GM19395 (cell line): Measurements from ENCODE around the gene CCBE1.
"Not testable (repeated sequence)": the region's sequence is repeated elsewhere in the genome, so short reads cannot be mapped to it uniquely, and the experiment has no call there.

ENCODE experiments used
- ATAC-seq: cut with Tn5 transposase; IDR thresholded peaks from one replicate; pipeline ENCODE4 v1.9.1; 2021; ENCODE audit warnings: mild to moderate bottlenecking, moderate library complexity; ENCODE audit not compliant: unreplicated experiment

Gene CCBE1

GRCh38 chr18:59697236-59697932, at the start of gene CCBE1:
Gene CCBE1 (minus strand): TSS chr18:59697423.
- peak; percentile 78 for ATAC-seq

DNA sequence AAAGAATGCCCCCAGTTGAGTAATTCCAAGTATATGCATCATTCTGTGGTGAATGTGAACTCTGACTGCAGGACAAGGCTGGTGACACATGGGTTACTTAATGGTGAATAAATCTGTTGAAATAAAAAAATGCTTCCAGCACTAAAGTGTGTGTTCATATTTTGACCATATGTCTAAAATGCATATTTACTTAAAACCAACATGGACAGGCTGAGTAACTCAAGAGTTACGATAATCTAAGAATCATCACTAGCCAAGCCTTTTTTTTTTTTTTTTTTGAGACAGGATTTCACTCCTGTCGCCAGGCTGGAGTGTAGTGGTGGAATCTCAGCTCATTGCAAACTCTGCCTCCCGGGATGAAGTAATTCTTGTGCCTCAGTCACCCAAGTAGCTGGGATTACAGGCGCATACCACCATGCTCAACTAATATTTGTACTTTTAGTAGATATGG, 47.1 kb upstream of the CCBE1 start:
- ATAC-seq, result no peak

- no peak for ATAC-seq
Measured at GRCh38 chr18:59743566-59743965, 46.3 kb upstream of the CCBE1 start.

DNA sequence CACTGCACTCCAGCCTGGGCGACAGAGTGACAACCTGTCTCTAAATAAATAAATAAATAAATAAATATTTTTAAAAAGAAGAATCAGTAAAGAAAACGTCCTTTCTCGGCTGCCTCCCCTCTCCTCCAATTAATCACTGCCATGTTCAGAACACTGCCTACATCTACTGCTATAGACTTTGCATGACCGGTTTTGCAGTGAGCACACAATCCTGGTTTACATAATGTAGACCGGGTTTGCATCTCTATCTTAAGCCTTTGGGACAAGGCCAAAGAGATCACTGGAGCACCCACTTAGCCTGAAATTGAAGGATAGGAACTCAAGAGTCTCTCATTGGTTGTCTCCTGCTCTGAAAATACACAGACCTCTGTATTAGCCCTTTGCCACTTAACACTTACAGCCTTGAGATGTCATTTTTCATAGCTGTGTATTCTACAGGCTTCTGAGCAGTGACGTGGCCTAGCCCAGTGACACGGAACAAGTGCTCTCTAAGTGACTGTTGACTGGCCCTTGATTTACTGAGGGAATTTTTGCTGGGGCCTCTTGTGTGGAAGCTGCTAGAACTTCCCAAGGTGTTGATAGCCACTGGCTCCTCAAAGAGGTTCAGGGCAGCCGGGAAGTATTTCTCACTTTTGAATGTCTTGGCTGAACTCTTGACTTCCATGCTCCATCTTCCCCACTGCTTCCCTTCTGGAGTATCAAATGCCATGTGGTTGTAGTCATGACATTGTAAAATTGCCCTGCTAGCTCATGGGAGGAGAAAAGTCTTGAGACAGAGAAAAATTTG, 45.3 kb upstream of the CCBE1 start:
- ATAC-seq, result no peak

DNA sequence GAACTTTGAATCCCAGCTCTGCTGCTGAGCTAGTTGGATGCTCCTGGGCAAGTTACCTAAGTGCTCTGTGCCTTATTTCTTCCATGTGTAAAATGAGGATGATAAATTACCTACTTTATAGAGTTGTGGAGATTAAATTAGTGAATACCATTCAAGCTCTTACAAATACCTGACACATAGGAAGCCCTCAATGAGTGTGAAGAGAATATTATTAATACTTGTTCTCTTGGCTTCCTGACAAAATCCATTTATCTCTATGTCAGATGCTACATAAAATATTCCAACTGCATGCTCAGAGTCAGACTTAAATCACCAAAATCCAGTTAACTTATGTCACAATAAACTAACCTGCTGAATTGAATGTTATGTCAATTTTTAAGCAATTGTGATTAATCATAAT, 42.9 kb upstream of the CCBE1 start:
- no peak for ATAC-seq

DNA sequence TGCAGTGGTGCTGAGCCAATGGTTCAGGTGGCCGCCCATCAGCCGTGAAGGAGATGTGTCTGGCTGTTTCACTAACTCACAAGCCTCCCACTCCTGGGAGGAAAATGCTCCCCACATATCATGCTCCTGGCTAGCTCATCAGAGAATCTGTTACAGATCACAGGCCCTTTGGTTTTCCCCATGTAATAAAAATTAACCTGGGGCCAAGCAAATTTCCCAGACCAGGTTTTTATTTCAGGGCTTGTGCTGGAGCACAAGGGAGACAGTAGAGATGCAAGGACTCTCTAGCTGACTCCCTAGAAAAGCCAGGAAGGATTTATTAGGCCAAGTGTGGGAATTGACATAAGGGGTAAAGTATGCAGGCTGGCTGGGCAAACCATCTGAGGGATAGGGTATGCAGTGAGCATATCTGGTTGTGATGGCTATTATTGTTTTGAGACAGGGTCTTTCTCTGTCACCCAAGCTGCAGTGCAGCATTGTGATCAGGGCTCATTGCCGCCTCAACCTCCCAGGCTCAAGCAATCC, 40.6 kb upstream of the CCBE1 start:
- ATAC-seq, result no peak

DNA sequence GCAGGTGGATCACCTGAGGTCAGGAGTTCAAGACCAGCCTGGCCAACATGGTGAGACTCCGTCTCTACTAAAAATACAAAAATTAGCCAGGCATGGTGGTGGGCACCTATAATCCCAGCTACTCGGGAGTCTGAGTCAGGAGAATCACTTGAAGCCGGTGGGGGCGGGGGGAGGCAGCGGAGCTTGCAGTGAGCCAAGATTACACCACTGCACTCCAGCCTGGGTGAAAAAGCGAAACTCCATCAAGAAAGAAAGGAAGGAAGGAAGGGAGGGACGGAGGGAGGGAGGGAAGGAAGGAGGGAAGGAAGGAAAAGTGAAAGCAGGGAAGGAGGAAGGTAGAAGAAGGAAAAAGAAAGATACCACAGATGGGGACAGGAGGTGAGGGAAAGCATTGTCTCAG, 40.1 kb upstream of the CCBE1 start:
- not testable (repeated sequence) for ATAC-seq

- ATAC-seq, result no peak
Measured at GRCh38 chr18:59736061-59736460, 38.8 kb upstream of the CCBE1 start.

DNA sequence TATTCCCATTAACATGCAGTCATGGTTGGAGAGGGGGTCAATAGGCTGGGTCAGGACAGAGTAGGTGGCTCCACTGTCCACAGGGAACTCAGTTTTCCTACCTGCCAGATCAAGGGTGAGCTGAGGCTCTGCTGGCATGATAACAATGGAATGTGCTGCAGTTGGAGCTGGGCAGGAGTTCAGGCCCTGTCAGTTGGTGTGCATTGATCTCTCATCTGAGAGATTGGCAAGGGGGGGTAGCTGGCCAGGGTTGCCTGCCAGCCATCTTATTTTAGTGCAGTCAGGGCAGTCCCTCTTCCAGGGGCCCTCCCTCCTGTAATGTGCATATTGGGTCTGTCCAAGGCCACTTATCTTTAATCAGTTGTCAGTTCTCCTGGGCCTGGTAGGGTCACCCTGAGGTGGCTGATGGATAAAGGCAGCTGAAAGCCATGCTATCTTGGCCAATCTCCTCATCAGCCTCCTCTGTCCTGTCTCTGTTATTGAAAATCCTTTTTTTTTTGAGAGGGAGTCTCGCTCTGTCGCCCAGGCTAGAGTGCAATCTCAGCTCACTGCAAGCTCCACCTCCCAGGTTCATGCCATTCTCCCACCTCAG, 38.1 kb upstream of the CCBE1 start:
- no peak for ATAC-seq

GRCh38 chr18:59733421-59733820, 36.2 kb upstream of the CCBE1 start:
- ATAC-seq, result no peak

- no peak for ATAC-seq
Measured at GRCh38 chr18:59730896-59731295, 33.7 kb upstream of the CCBE1 start.

- ATAC-seq, result no peak
Measured at GRCh38 chr18:59729781-59730180, 32.6 kb upstream of the CCBE1 start.

DNA sequence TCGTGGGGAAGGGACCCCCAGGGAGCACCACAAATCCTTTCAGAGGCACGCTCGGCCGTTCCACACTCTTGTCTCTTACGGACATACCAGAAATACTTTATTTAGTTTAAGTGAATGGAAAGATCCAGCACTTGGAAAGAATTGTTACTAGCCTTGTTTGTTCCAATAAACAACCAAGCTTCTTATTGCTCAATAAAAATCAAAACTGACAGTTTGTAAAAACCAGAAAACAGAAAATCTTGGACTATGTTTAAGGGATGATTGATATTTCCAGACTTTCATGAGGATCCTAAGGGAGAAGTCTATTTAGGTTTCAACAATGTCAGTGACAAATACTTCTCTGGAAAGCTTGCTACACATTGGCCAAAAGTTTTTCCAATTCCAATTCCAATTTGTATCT, 31.6 kb upstream of the CCBE1 start:
- ATAC-seq, result no peak

DNA sequence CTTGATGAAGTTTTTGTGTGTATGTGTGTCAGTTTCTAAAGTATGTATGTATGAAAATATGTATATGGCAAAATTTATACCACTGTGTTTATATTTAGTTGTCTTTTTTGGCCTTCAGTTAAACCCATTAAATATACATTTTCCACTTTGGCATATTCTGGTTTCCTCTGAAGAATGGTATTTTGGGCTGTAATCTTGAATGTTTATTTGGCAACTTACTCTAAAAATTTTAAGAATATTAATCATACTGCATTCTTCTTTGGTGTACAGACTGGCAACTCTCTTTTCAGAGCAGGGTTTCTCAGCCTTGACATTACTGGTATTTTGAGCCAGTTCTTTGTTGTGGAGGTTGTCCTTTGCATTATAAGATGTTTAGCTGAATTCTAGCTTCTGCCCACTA, 27.9 kb upstream of the CCBE1 start:
- ATAC-seq, result no peak

- no peak for ATAC-seq
Measured at GRCh38 chr18:59724103-59724502, 26.9 kb upstream of the CCBE1 start.

GRCh38 chr18:59721931-59722330, 24.7 kb upstream of the CCBE1 start:
- no peak for ATAC-seq

- no peak for ATAC-seq
Measured at GRCh38 chr18:59721211-59721610, 24.0 kb upstream of the CCBE1 start.

DNA sequence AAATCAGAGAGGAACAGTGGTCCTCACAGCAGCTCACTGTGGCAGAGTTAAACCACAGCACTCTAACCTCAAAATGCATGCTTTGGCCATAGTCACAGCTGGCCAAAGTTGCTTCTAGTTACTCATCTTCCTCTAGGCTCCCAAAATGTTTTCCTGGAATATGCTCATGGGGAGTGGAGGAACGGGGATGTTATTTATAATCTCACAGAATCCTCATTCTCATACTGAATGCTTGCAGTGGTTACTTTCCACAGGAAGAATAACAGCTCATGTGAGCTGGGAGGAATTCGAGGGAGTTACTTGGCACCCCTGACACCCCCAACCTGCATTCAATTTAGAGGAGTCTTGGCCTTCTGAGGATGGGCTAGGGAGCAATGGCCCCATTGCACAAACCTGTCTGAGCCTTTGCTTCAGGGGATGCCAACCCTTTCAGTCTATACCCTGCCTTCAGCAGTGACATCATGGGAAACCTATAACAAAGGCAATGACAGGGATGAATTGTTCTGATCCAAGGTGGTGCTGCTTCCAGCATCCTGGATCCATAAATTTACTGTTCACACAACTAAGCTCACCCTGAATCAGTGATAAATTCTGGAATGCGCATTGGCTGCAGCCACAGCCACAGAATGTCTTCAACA, 22.4 kb upstream of the CCBE1 start:
- no peak for ATAC-seq

DNA sequence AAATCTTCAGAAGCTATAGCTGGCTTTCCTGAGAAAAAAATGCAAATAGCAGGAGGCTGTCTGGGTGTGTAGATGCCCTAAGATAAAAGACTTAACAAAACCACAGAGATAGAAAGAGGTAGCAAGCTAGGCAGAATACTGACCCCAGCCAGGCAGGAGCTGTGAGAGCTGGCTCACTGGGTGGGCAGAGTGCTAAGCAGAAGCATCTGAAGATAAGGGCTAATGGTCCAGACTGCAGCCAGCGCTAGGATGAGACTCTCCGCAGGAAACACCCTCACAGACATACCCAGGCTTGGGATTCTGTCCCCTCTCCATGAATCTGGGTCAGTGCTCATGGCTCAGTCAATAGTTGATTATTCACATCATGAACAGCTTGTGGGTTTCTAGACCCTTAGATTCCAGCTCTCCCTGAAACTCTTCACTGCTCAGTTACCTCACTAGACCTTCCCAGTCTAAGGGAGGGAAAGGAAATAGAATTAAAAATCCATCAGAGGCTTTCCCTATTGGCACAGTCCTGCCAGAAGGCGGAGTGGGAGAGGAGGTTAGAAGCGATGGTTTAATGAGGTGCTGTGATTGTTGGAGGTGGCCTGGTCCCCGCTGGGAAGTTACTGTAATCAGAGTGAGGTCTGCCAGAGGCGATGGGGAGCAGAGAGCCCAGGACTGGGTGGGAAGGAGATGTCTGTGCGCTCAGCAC, 21.4 kb upstream of the CCBE1 start:
- no peak for ATAC-seq

DNA sequence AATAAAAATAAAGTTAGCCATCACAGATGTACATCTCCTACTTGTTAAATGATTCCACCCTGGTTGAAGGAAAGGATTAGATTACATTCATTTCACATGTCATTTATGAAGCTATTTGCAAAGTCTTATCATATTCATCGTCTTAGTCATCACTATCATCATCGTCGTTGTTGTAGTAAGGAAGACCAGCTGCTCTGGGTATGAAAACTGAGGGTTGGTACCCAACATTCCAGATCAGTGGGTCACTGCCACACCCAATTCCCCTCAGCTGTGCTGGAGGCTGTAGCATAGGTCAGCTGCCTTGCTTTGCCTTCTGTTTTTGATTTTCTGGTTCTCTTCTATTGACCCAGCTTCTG, 20.9 kb upstream of the CCBE1 start:
- no peak for ATAC-seq

DNA sequence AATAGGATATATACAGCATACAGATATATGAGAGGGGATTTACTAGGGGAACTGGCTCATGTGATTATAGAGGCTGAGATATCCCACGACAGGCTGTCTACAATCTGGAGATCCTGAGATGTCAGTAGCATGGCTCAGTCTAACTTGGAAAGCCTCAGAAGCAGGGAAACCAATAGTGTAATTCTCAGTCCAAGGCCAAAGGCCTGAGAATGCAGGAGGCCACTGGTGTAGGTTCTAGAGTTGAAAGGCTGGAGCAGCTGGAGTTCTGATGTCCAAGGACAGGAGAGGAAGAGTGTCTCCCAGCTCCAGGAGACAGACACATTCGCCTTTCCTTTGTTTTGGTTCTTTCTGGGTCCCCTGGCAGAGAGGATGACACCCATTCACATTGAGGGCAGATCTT, 20.1 kb upstream of the CCBE1 start:
- ATAC-seq, result no peak
